ENCODE results near the gene CCDC172.

CCDC172 gene

DNA sequence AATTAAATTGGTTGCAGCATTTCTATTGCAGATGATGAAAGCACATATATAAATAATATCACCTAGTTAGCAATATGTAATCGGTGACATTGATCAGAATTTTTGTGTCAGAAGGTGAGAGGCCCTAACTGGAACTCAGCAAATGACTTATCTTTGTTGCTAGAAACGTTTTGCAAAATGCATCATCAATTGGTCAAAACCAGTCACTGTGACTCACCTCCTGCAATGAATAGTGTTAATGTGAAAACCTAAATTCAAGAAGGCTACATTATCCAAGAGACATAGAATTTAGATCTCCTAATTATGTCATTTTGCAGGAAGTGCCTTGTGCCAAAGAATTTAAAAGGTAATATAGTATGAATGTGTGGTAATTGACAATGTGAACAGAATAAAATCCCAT lies 93.6 kb downstream of the CCDC172 start:
- DNase-seq (ENCODE audit: low read depth, low spot score), result no peak
- H3K4me3 ChIP-seq (ENCODE audit: low read length), result no peak overlapping the region

DNA sequence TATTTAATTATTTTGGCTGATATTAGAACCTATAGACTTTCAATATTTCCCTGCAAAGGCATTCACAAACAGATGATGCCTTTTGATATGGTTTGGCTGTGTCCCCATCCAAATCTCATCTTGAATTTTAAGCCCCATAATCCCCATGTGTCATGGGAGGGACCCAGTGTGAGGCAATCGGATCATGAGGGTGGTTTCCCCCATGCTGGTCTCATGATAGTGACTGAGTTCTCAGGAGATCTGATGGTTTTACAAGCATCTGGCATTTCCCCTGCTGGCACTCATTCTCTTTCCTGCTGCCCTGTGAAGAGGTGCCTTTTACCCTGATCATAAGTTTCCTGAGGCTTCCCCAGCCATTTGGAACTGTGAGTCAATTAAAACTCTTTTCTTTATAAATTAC lies 94.1 kb downstream of the CCDC172 start:
- DNase-seq (ENCODE audit: low read depth, low spot score), result no peak
- H3K4me3 ChIP-seq (ENCODE audit: low read length), result no peak overlapping the region

DNA sequence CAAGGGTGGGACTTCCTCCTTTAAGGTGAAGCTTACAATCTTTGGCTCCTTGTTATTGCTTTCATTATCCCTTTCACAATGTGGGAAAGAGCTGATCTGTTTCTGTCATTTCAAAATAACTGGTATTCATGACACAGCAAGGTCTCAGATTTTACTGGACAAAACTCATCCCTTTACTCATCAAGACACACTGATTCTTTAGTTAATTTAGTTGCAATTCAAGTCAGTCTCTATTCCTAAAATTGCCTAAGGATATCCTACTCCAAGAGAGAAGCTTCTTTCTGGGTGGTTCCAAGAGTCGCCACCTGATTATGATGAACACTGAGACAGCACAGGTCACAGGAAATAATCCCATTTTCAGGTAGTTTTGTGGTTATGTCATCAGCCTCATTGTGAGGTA lies 97.6 kb downstream of the CCDC172 start:
- no peak overlapping the region for H3K4me3 ChIP-seq (ENCODE audit: low read length)
- DNase-seq (ENCODE audit: low read depth, low spot score), result no peak

DNA sequence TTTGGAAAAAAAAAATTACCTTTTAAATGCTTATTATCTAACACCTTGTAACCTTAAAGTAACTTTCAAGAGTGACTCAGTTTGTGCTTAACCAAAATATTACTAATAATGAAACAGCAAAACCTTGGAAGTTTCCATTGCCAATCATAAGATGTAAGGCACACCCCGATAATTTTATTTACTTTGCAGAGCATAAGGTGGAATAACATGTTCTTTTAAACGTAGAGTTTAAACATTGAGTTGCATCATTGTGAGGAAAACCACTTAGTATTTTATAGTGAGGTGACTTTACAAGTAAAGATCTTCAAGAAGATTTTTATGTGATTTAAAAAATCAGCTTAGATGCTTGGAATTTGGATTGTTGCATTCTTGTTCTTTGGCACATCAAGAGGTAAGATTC lies 103.4 kb downstream of the CCDC172 start, which contains the start of gene PNLIPRP3:
TSS of gene PNLIPRP3 (plus strand) at position 177 of the 400 bp plus-strand sequence. CDS start at position 343, 166 bp downstream.
- no peak for DNase-seq (ENCODE audit: low read depth, low spot score)
- H3K4me3 ChIP-seq (ENCODE audit: low read length), result no peak within 1 kb of the TSS

DNA sequence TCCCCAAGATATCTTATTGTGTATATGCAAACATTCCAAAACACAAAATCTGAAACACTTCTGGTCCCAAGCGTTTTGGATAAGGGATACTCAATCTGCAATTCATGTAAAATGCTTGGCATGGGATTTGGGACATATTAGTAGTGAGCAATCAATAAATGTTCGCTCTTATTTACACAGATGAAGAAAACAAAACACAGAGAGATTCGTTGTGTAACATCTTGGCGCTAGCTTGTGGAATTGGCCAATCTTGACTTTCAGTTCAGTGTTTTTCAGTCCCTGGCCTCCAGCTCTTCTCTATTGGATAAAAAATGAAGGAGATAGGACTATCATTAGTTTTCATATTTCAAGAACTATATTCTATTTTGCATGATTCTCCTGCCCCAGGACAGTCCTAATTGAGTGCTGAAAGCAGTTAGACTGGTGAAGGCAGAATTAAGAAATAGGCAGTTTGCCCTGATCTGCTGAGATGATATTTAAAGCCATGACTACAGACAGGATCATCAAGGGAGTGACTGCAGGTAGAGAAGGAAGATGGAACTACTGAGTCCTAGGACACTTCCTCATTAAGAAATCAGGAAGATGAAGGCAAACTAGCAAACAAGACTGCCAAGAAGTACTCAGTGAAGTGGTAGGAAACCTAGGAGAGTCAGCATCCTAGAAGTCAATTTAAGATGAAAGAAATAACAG lies 105.2 kb downstream of the CCDC172 start:
- no peak for DNase-seq (ENCODE audit: low read depth, low spot score)
- H3K4me3 ChIP-seq (ENCODE audit: low read length), result no peak overlapping the region
